GM19099 (cell line): ENCODE data around the gene DMP1.

ENCODE experiments used
- POLR2A ChIP-seq: IDR thresholded peaks from 3 replicates; pipeline ENCODE4 v1.6.1; 2011; ENCODE audit warnings: low read depth; ENCODE audit not compliant: insufficient read length; ENCODE audit errors: extremely low read depth

DMP1 gene

GRCh38 chr4:87649980-87650379 is at the start of gene DMP1:
TSS of gene DMP1 (plus strand) at chr4:87650280. CDS start at chr4:87656493, 6,213 bp downstream.
- TF ChIP-seq POLR2A, result no peak

GRCh38 chr4:87601361-87601760 is 48.7 kb upstream of the DMP1 start:
- no peak for TF ChIP-seq POLR2A

GRCh38 chr4:87608229-87608628 is 41.9 kb upstream of the DMP1 start, which contains the start of gene DSPP:
TSS of gene DSPP (plus strand) at chr4:87608529. CDS start at chr4:87610909, 2,380 bp downstream.
- TF ChIP-seq POLR2A, result no peak

- no peak for TF ChIP-seq POLR2A
These were observed 35.7 kb upstream of the DMP1 start for GRCh38 chr4:87614292-87614890.

GRCh38 chr4:87616268-87616667 is 33.8 kb upstream of the DMP1 start:
- TF ChIP-seq POLR2A, result no peak

- TF ChIP-seq POLR2A, result no peak
These were observed 30.0 kb upstream of the DMP1 start for GRCh38 chr4:87620086-87620485.

- TF ChIP-seq POLR2A, result no peak
These were observed 29.6 kb upstream of the DMP1 start for GRCh38 chr4:87620491-87620890.

- no peak for TF ChIP-seq POLR2A
These were observed 27.8 kb upstream of the DMP1 start for GRCh38 chr4:87622303-87622702.

GRCh38 chr4:87624698-87625097 is 25.4 kb upstream of the DMP1 start:
- no peak for TF ChIP-seq POLR2A

- TF ChIP-seq POLR2A, result no peak
These were observed 18.4 kb upstream of the DMP1 start for GRCh38 chr4:87631668-87632067.

- TF ChIP-seq POLR2A, result no peak
These were observed 17.6 kb upstream of the DMP1 start for GRCh38 chr4:87632469-87632868.

- TF ChIP-seq POLR2A, result no peak
These were observed 16.8 kb upstream of the DMP1 start for GRCh38 chr4:87633243-87633642.

- no peak for TF ChIP-seq POLR2A
These were observed 5.8 kb upstream of the DMP1 start for GRCh38 chr4:87644286-87644685.

GRCh38 chr4:87650938-87651337 is 858 bp downstream of the DMP1 start:
- no peak for TF ChIP-seq POLR2A

- TF ChIP-seq POLR2A, result no peak
These were observed 1.9 kb downstream of the DMP1 start for GRCh38 chr4:87651941-87652340.

GRCh38 chr4:87654487-87655044 is 4.5 kb downstream of the DMP1 start:
- no peak for TF ChIP-seq POLR2A

- TF ChIP-seq POLR2A, result no peak
These were observed 7.4 kb downstream of the DMP1 start for GRCh38 chr4:87657525-87657924.
